Panc1 (cell line): Measurements from ENCODE around the gene CD300LG. TPM values are rescaled to one million over a fixed set of nuclear protein-coding genes. Genes with fewer than 3 reads are reported as not detected.

Source experiments
- ATAC-seq: fragments of 200-7000 bp; cut with Tn5 transposase; 2 replicates; pipeline ENCODE4 v1.9.1; 2020; ENCODE audit warnings: mild to moderate bottlenecking, moderate library complexity
- BruUV-seq: library from RNA; stranded (reverse); fragments of 400-500 nt; replicated peaks from 2 replicates; lab custom pipeline; 2021; lab: Mats Ljungman, UMichigan
- CTCF ChIA-PET: fragments of 300-600 bp; sonication (Branson Sonifier 250); formaldehyde crosslinking; loops from one replicate; lab custom pipeline; 2022; ENCODE audit warnings: antibody characterized with exemption; lab: Charles Lee
- POLR2A ChIA-PET: fragments of 300-600 bp; sonication (Branson Sonifier 250); formaldehyde crosslinking; loops from one replicate; lab custom pipeline; 2022; ENCODE audit warnings: antibody characterized with exemption; lab: Charles Lee
- DNase-seq: peaks from one replicate; pipeline ENCODE4 v3.0.0-alpha.2; 2010; ENCODE audit warnings: low read depth, low spot score
- H3K27ac ChIP-seq: 2 replicates; pipeline ENCODE4 v1.5.1; 2011; ENCODE audit warnings: mild to moderate bottlenecking, low read length, inconsistent platforms
- H3K27me3 ChIP-seq: fragments of 200-500 bp; sonication (Bioruptor generic); 2 replicates; pipeline ENCODE4 v1.6.0; 2014; ENCODE audit warnings: low read length, inconsistent platforms; ENCODE audit not compliant: control insufficient read depth, insufficient read depth
- H3K36me3 ChIP-seq: fragments of 200-500 bp; sonication (Bioruptor generic); 2 replicates; pipeline ENCODE4 v1.5.1; 2014; ENCODE audit warnings: inconsistent platforms, mild to moderate bottlenecking, low read length, moderate library complexity; ENCODE audit not compliant: control insufficient read depth, insufficient read depth
- H3K4me1 ChIP-seq: 2 replicates; pipeline ENCODE4 v1.5.1; 2011; ENCODE audit warnings: inconsistent platforms, mild to moderate bottlenecking, low read length, moderate library complexity; ENCODE audit not compliant: control insufficient read depth, insufficient read depth
- H3K4me3 ChIP-seq, 2 experiments: 2 replicates each; pipeline ENCODE4 v1.5.1; 2011 to 2012; ENCODE audit warnings: low read depth in 2 of 2, low read length in 2 of 2, mild to moderate bottlenecking in 2 of 2, inconsistent platforms in 1 of 2, moderate library complexity in 1 of 2
- H3K9me3 ChIP-seq: fragments of 200-500 bp; sonication (Bioruptor generic); 2 replicates; pipeline ENCODE4 v1.5.1; 2014; ENCODE audit warnings: low read depth, mild to moderate bottlenecking, inconsistent platforms, low read length, moderate library complexity; ENCODE audit not compliant: control insufficient read depth, insufficient read depth
- POLR2AphosphoS5 ChIP-seq: IDR thresholded peaks from 2 replicates; pipeline ENCODE4 v1.6.1; 2012; ENCODE audit warnings: mild to moderate bottlenecking, low read depth, low read length, moderate library complexity
- SIN3A ChIP-seq: IDR thresholded peaks from 2 replicates; pipeline ENCODE4 v1.6.1; 2012; ENCODE audit warnings: low read depth, mild to moderate bottlenecking, low read length, moderate library complexity, borderline replicate concordance; ENCODE audit not compliant: insufficient read depth
- TCF7L2 ChIP-seq: IDR thresholded peaks from 2 replicates; pipeline ENCODE4 v1.6.1; 2011; ENCODE audit warnings: mild to moderate bottlenecking, low read depth, low read length, inconsistent platforms
- in situ Hi-C: cut with HindIII; loops from 2 replicates; pipeline ENCODE4 v1.10.0; 2016; ENCODE audit warnings: low sequenced_read_pairs, low pct_unique_long_range_greater_than_20kb
- intact Hi-C: fragments of 100-400 bp; cut with micrococcal nuclease; formaldehyde crosslinking; loops from one replicate; pipeline ENCODE4 v1.10.0; 2022; ENCODE audit not compliant: unreplicated experiment
- total RNA-seq: library from RNA; stranded (reverse); gene quantifications from one replicate; pipeline ENCODE4 v1.2.1, GENCODE V29; 2021; ENCODE audit not compliant: unreplicated experiment
- TF ChIP-seq, protein P1 (sequence below): fragments of 450-650 bp; IDR thresholded peaks from 2 replicates; pipeline ENCODE4 v1.5.1; 2017; ENCODE audit warnings: mild to moderate bottlenecking
- TF ChIP-seq, protein P2 (sequence below), 2 experiments: IDR thresholded peaks; 2 replicates each; pipeline ENCODE4 v1.6.1; 2011 to 2012; ENCODE audit warnings: low read depth in 2 of 2, control low read depth in 1 of 2, low read length in 1 of 2, mild to moderate bottlenecking in 1 of 2, moderate library complexity in 1 of 2; ENCODE audit not compliant: insufficient read depth in 1 of 2

Gene CD300LG
- total RNA-seq, 1 experiment from 2014 or later = not detected

DNA sequence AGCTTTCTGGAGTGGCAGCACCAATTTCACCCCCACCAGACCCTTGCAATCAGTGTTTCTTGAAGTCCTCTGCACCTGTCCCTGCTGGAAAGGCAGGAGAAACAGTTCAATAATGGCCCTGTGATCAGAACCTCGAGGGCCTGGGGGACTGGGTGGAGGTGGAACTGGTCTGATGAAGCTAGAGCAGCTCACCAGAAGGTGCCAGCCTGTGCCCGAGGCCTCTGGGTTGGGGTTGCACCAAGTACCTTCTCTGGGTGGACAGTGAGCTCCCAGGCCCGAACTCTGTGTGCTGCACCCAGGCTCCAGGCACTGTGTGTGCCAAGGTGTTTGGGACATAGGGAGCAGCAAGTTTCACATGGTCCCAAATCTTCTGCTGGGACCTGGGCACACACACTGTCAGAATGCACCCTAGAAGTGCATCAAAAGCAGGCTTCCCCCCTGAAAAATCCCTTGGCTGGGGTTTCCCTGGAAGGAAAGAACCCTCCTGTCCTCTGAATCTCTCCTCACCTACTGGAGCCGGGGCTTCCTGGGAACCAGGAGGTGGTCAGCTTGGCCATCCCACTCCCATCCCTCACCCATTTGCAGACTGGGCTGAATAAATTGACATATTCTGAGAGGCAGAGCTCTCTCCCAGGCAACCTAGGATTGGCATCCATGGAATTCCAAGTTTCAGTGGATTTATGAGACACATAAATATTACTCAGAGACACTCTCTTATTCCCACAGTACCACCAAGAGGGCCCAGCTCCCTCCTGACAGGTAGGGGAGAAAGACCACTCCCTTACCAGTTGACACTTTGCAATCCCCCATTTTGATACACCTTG, 17.4 kb downstream of the CD300LG start:
- intact Hi-C loops = no loop called here

DNA sequence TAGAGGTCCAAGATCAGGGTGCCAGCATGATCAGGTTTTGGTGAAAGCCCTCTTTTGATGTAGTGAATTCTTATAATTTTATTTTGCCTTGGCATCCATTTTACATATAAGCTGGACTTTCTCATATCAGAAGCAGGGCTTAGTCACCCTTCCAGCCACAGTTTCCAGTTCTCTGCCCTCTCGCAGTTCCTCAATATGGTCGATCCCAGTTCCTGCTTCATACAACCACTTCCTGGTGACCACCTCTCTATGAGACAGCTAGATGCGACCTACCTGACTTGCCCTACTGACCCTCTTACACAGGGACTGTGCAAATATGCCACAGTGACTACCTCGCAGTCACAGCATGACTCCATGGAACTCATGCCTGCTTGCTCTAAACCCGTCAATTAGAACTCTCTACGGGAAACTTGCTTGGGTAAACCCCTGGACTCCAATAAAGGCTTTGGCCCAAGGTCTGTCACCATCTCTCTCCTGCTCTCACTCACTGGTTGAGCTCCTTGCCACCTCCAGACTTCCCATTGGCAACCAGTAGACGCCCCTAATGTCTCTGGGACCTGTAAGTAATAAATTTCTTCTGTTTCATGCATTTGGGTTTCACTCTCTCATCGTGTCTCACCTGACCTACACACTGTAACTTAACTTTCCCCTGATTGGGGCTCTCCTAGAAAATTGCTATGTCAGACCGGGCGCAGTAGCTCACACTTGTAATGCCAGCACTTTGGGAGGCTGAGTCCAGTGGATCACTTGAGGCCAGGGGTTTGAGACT, 21.4 kb downstream of the CD300LG start:
- in situ Hi-C loops = no loop called here
- no TSS peak for BruUV-seq

More for the DNA sequence above, 17.4 kb downstream of the CD300LG start:
- TF ChIP-seq, protein P1, sequence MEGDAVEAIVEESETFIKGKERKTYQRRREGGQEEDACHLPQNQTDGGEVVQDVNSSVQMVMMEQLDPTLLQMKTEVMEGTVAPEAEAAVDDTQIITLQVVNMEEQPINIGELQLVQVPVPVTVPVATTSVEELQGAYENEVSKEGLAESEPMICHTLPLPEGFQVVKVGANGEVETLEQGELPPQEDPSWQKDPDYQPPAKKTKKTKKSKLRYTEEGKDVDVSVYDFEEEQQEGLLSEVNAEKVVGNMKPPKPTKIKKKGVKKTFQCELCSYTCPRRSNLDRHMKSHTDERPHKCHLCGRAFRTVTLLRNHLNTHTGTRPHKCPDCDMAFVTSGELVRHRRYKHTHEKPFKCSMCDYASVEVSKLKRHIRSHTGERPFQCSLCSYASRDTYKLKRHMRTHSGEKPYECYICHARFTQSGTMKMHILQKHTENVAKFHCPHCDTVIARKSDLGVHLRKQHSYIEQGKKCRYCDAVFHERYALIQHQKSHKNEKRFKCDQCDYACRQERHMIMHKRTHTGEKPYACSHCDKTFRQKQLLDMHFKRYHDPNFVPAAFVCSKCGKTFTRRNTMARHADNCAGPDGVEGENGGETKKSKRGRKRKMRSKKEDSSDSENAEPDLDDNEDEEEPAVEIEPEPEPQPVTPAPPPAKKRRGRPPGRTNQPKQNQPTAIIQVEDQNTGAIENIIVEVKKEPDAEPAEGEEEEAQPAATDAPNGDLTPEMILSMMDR = no peak
- TF ChIP-seq POLR2AphosphoS5 = no peak
- no peak for TF ChIP-seq SIN3A
- TF ChIP-seq, protein P2, sequence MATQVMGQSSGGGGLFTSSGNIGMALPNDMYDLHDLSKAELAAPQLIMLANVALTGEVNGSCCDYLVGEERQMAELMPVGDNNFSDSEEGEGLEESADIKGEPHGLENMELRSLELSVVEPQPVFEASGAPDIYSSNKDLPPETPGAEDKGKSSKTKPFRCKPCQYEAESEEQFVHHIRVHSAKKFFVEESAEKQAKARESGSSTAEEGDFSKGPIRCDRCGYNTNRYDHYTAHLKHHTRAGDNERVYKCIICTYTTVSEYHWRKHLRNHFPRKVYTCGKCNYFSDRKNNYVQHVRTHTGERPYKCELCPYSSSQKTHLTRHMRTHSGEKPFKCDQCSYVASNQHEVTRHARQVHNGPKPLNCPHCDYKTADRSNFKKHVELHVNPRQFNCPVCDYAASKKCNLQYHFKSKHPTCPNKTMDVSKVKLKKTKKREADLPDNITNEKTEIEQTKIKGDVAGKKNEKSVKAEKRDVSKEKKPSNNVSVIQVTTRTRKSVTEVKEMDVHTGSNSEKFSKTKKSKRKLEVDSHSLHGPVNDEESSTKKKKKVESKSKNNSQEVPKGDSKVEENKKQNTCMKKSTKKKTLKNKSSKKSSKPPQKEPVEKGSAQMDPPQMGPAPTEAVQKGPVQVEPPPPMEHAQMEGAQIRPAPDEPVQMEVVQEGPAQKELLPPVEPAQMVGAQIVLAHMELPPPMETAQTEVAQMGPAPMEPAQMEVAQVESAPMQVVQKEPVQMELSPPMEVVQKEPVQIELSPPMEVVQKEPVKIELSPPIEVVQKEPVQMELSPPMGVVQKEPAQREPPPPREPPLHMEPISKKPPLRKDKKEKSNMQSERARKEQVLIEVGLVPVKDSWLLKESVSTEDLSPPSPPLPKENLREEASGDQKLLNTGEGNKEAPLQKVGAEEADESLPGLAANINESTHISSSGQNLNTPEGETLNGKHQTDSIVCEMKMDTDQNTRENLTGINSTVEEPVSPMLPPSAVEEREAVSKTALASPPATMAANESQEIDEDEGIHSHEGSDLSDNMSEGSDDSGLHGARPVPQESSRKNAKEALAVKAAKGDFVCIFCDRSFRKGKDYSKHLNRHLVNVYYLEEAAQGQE (IDR thresholded peaks at IDR 0.05; ENCODE audit: insufficient read depth in 1 of 2, low read depth in 2 of 2, low read length in 1 of 2) = no peak
- TF ChIP-seq TCF7L2 = no peak
- Histone ChIP-seq H3K27me3 (no peaks in the 10 kb centered on the region), H3K9me3 (no peaks in the 10 kb centered on the region), H3K4me1 (no peaks in the 10 kb centered on the region), H3K4me3 (no peak overlapping the region), H3K27ac (no peak overlapping the region), H3K36me3 (no peaks in the 10 kb centered on the region)
- ChIA-PET CTCF (interaction anchor here (0.5 kb wide), 1 partner anchor 131 kb away, joined by 10 read pairs; no protein-coding TSS in a partner anchor), POLR2A (no interaction called here)
- in situ Hi-C loops = no loop called here
- ATAC-seq (no peak), DNase-seq (no peak)
- no TSS peak for BruUV-seq

More for the DNA sequence above, 21.4 kb downstream of the CD300LG start:
- H3K36me3 ChIP-seq = no peaks in the 10 kb centered on the region
- no peaks in the 10 kb centered on the region for H3K9me3 ChIP-seq
- no peaks in the 10 kb centered on the region for H3K27me3 ChIP-seq
- no peak overlapping the region for H3K4me3 ChIP-seq
- TF ChIP-seq, protein P2 (IDR thresholded peaks at IDR 0.05; ENCODE audit: insufficient read depth in 1 of 2, low read depth in 2 of 2, low read length in 1 of 2) = no peak
- TF ChIP-seq POLR2AphosphoS5 = no peak
- TF ChIP-seq, protein P1 = no peak
- TF ChIP-seq TCF7L2 = no peak
- no peak for TF ChIP-seq SIN3A
- no peak overlapping the region for H3K27ac ChIP-seq
- intact Hi-C loops = no loop called here
- ChIA-PET POLR2A (no interaction called here), CTCF (no interaction called here)
- ATAC-seq (no peak), DNase-seq (no peak)
- H3K4me1 ChIP-seq = 0 out of 2 replicates have a peak, but pooled peaks cover 4% of the 10 kb centered on the region
